Mucosa of rectum (tissue), 2 donors: Measurements from ENCODE around the gene BCOR.

Experiments used
- H3K27ac ChIP-seq, 2 donors: one replicate each; pipeline ENCODE4 v1.7.0; 2013; ENCODE audit warnings: inconsistent platforms in 2 of 2, low read depth in 2 of 2, low read length in 2 of 2
- H3K27me3 ChIP-seq, 2 donors: one replicate each; pipeline ENCODE4 v1.7.0; 2013; ENCODE audit warnings: low read length in 2 of 2; ENCODE audit not compliant: control insufficient read depth in 2 of 2, insufficient read depth in 2 of 2
- H3K36me3 ChIP-seq, 2 donors: one replicate each; pipeline ENCODE4 v1.7.0; 2013; ENCODE audit warnings: low read length in 2 of 2; ENCODE audit not compliant: control insufficient read depth in 2 of 2, insufficient read depth in 2 of 2
- H3K4me1 ChIP-seq, 2 donors: one replicate each; pipeline ENCODE4 v1.7.0; 2013; ENCODE audit warnings: low read length in 2 of 2, mild to moderate bottlenecking in 1 of 2; ENCODE audit not compliant: control insufficient read depth in 2 of 2, insufficient read depth in 2 of 2
- H3K4me3 ChIP-seq, 2 donors: one replicate each; pipeline ENCODE4 v1.7.0; 2013; ENCODE audit warnings: low read length in 2 of 2
- H3K9ac ChIP-seq, 2 donors: one replicate each; pipeline ENCODE4 v1.7.0; 2013; ENCODE audit warnings: low read length in 2 of 2, low read depth in 1 of 2, mild to moderate bottlenecking in 1 of 2
- H3K9me3 ChIP-seq, 2 donors: one replicate each; pipeline ENCODE4 v1.7.0; 2013; ENCODE audit warnings: low read length in 2 of 2; ENCODE audit not compliant: control insufficient read depth in 2 of 2
- donor health status: healthy.
- donor health status: Normal muscosa, but diverticular disease.

BCOR gene

GRCh38 chrX:40050532-40050931 lies 47.2 kb downstream of the BCOR start:
- peaks cover 58 to 59% of the 10 kb centered on the region in 2 donors for H3K36me3 ChIP-seq
- H3K9me3 ChIP-seq = peaks cover 25 to 26% of the 10 kb centered on the region in 2 donors

GRCh38 chrX:40049084-40049641 lies 48.6 kb downstream of the BCOR start:
- Histone ChIP-seq H3K27ac (no peak overlapping the region), H3K27me3 (no peaks in the 10 kb centered on the region), H3K9ac (no peak overlapping the region), H3K9me3 (peaks cover 26 to 29% of the 10 kb centered on the region in 2 donors), H3K4me1 (no peaks in the 10 kb centered on the region), H3K4me3 (no peak overlapping the region), H3K36me3 (peaks cover 48 to 50% of the 10 kb centered on the region in 2 donors)

More at GRCh38 chrX:40050532-40050931, 47.2 kb downstream of the BCOR start:
- Histone ChIP-seq H3K27me3 (no peaks in the 10 kb centered on the region), H3K9ac (no peak overlapping the region), H3K4me3 (no peak overlapping the region), H3K27ac (no peak overlapping the region), H3K4me1 (no peaks in the 10 kb centered on the region)

GRCh38 chrX:40047485-40047884 lies 50.3 kb downstream of the BCOR start:
- Histone ChIP-seq H3K4me3 (no peak overlapping the region), H3K9ac (no peak overlapping the region), H3K27ac (no peak overlapping the region), H3K36me3 (peaks cover 34 to 36% of the 10 kb centered on the region in 2 donors), H3K27me3 (no peaks in the 10 kb centered on the region), H3K9me3 (peaks cover 21 to 29% of the 10 kb centered on the region in 2 donors), H3K4me1 (no peaks in the 10 kb centered on the region)

GRCh38 chrX:40043895-40044294 lies 53.9 kb downstream of the BCOR start:
- Histone ChIP-seq H3K36me3 (peaks cover 3 to 5% of the 10 kb centered on the region in 2 donors), H3K9me3 (peaks cover 9 to 11% of the 10 kb centered on the region in 2 donors), H3K27me3 (no peaks in the 10 kb centered on the region), H3K9ac (no peak overlapping the region), H3K27ac (no peak overlapping the region), H3K4me1 (peaks cover 0 to 3% of the 10 kb centered on the region in 2 donors), H3K4me3 (no peak overlapping the region)

GRCh38 chrX:40041915-40042314 lies 55.8 kb downstream of the BCOR start:
- H3K9ac ChIP-seq = no peak overlapping the region

GRCh38 chrX:40040686-40041461 lies 56.9 kb downstream of the BCOR start:
- Histone ChIP-seq H3K4me3 (no peak overlapping the region), H3K27me3 (no peaks in the 10 kb centered on the region), H3K36me3 (no peaks in the 10 kb centered on the region), H3K4me1 (peaks cover 0 to 3% of the 10 kb centered on the region in 2 donors), H3K9ac (no peak overlapping the region), H3K9me3 (peaks cover 3 to 7% of the 10 kb centered on the region in 2 donors), H3K27ac (no peak overlapping the region)

More at GRCh38 chrX:40041915-40042314, 55.8 kb downstream of the BCOR start:
- peaks cover 3 to 7% of the 10 kb centered on the region in 2 donors for H3K9me3 ChIP-seq
- H3K4me1 ChIP-seq = peaks cover 0 to 3% of the 10 kb centered on the region in 2 donors
- no peaks in the 10 kb centered on the region for H3K36me3 ChIP-seq
- no peak overlapping the region for H3K27ac ChIP-seq
- no peak overlapping the region for H3K4me3 ChIP-seq
- no peaks in the 10 kb centered on the region for H3K27me3 ChIP-seq

GRCh38 chrX:40039887-40040286 lies 57.9 kb downstream of the BCOR start:
- no peak overlapping the region for H3K27ac ChIP-seq
- no peak overlapping the region for H3K9ac ChIP-seq
- no peaks in the 10 kb centered on the region for H3K27me3 ChIP-seq
- peaks cover 0 to 3% of the 10 kb centered on the region in 2 donors for H3K4me1 ChIP-seq
- no peak overlapping the region for H3K4me3 ChIP-seq
- peaks cover 3 to 7% of the 10 kb centered on the region in 2 donors for H3K9me3 ChIP-seq
- H3K36me3 ChIP-seq = no peaks in the 10 kb centered on the region

- Histone ChIP-seq H3K4me3 (no peak overlapping the region), H3K9ac (no peak overlapping the region), H3K36me3 (no peaks in the 10 kb centered on the region), H3K9me3 (peaks cover 0 to 3% of the 10 kb centered on the region in 2 donors), H3K4me1 (peaks cover 0 to 3% of the 10 kb centered on the region in 2 donors), H3K27me3 (no peaks in the 10 kb centered on the region), H3K27ac (no peak overlapping the region)
These were observed 60.4 kb downstream of the BCOR start for GRCh38 chrX:40037367-40037766.

- H3K4me1 ChIP-seq = peaks cover 0 to 3% of the 10 kb centered on the region in 2 donors
- no peaks in the 10 kb centered on the region for H3K27me3 ChIP-seq
- no peaks in the 10 kb centered on the region for H3K36me3 ChIP-seq
- no peak overlapping the region for H3K27ac ChIP-seq
- no peak overlapping the region for H3K9ac ChIP-seq
- H3K4me3 ChIP-seq = no peak overlapping the region
- H3K9me3 ChIP-seq = peaks cover 0 to 3% of the 10 kb centered on the region in 2 donors
These were observed 62.0 kb downstream of the BCOR start for GRCh38 chrX:40035726-40036125.

- peaks cover 0 to 2% of the 10 kb centered on the region in 2 donors for H3K27me3 ChIP-seq
- H3K27ac ChIP-seq = no peak overlapping the region
- no peak overlapping the region for H3K9ac ChIP-seq
- no peak overlapping the region for H3K4me3 ChIP-seq
- H3K36me3 ChIP-seq = no peaks in the 10 kb centered on the region
- H3K4me1 ChIP-seq = no peaks in the 10 kb centered on the region
- H3K9me3 ChIP-seq = peaks cover 0 to 2% of the 10 kb centered on the region in 2 donors
These were observed 65.8 kb downstream of the BCOR start for GRCh38 chrX:40031911-40032310.
